K562 (cell line): ENCODE measurements around the gene ZFAND2B. TPM values are rescaled to one million over a fixed set of nuclear protein-coding genes. Genes with fewer than 3 reads are reported as not detected.

ENCODE experiments used
- ATAC-seq: fragments of 200-7000 bp; cut with Tn5 transposase; 3 replicates; pipeline ENCODE4 v1.9.1; 2020; ENCODE audit warnings: moderate library complexity
- BruUV-seq: library from RNA; stranded (reverse); fragments of 400-500 nt; replicated peaks from 2 replicates; lab custom pipeline; 2021; lab: Mats Ljungman, UMichigan
- CTCF ChIA-PET: fragments of 300-600 bp; formaldehyde crosslinking; extraction: SDS; loops from one replicate; lab custom pipeline; 2021; ENCODE audit warnings: low intra/inter-chr PET ratio; lab: Yijun Ruan, JAX
- POLR2A ChIA-PET: fragments of 300-600, 350-650 bp; sonication (Branson Sonifier 250); formaldehyde crosslinking; extraction: SDS; loops from one replicate; lab custom pipeline; 2021; ENCODE audit warnings: antibody characterized with exemption, inconsistent platforms; lab: Yijun Ruan, JAX
- DNase-seq, 4 experiments: peaks; one replicate each; pipeline versions ENCODE4 v3.0.0 to v3.0.0-alpha.2; 2011 to 2018; ENCODE audit warnings: low spot score in 3 of 4, mixed read lengths in 3 of 4; ENCODE audit errors: extremely low read depth in 1 of 4
- FAIRE-seq: peaks from 2 replicates; lab custom pipeline; 2011; peaks lifted over from hg19 to GRCh38; lab: Jason Lieb, UNC
- H2AFZ ChIP-seq: 2 replicates; pipeline ENCODE4 v1.6.0; 2011; ENCODE audit warnings: low read depth, low read length, control low read depth, inconsistent platforms
- H3K27ac ChIP-seq: fragments of 200-600 bp; 3 replicates; pipeline ENCODE4 v1.8.0; 2011; ENCODE audit warnings: low read depth, mild to moderate bottlenecking, control low read depth, inconsistent platforms, low read length, moderate library complexity, mixed read lengths; ENCODE audit errors: extremely low read depth
- H3K27me3 ChIP-seq, 2 experiments: fragments of 300-600 bp in 1 of 2; 2 replicates in 1 of 2; 3 replicates in 1 of 2; pipeline versions ENCODE4 v1.6.0 to v1.8.0; 2011; ENCODE audit warnings: inconsistent platforms in 2 of 2, low read length in 2 of 2, mild to moderate bottlenecking in 1 of 2, mixed read lengths in 1 of 2, moderate library complexity in 1 of 2; ENCODE audit not compliant: control insufficient read depth in 2 of 2, insufficient read depth in 2 of 2
- H3K36me3 ChIP-seq: fragments of 300-600 bp; 3 replicates; pipeline ENCODE4 v1.8.0; 2011; ENCODE audit warnings: mild to moderate bottlenecking, low read length, inconsistent platforms; ENCODE audit not compliant: control insufficient read depth, insufficient read depth
- H3K4me1 ChIP-seq, 2 experiments: fragments of 200-600 bp in 1 of 2; replicated peaks in 1 of 2; 2 replicates in 1 of 2; 3 replicates in 1 of 2; pipeline versions ENCODE4 v1.5.1 to v1.8.0; 2011; ENCODE audit warnings: inconsistent platforms in 2 of 2, low read length in 2 of 2, mild to moderate bottlenecking in 1 of 2, mixed read lengths in 1 of 2, moderate library complexity in 1 of 2; ENCODE audit not compliant: control insufficient read depth in 2 of 2, insufficient read depth in 2 of 2
- H3K4me2 ChIP-seq: 2 replicates; pipeline ENCODE4 v1.6.1; 2011; ENCODE audit warnings: low read length, control low read depth, inconsistent platforms, mixed read lengths; ENCODE audit not compliant: insufficient read depth
- H3K4me3 ChIP-seq: fragments of 200-600 bp; sonication (generic), shearing (Covaris generic); 2 replicates; pipeline ENCODE4 v1.5.1; 2016; ENCODE audit warnings: control low read depth, inconsistent platforms
- H3K79me2 ChIP-seq: fragments of 200-600 bp; 3 replicates; pipeline ENCODE4 v1.8.0; 2011; ENCODE audit warnings: low read length, inconsistent platforms; ENCODE audit not compliant: control insufficient read depth, insufficient read depth
- H3K9ac ChIP-seq, 2 experiments: 2 replicates each; pipeline versions ENCODE4 v1.6.0 to v1.6.1; 2011; ENCODE audit warnings: low read depth in 2 of 2, low read length in 2 of 2, control low read depth in 1 of 2, inconsistent platforms in 1 of 2, mild to moderate bottlenecking in 1 of 2, mixed read lengths in 1 of 2; ENCODE audit not compliant: insufficient read depth in 1 of 2
- H3K9me1 ChIP-seq: one replicate; pipeline ENCODE4 v1.6.0; 2011; ENCODE audit warnings: inconsistent platforms, mild to moderate bottlenecking, low read length, moderate library complexity; ENCODE audit not compliant: control insufficient read depth, insufficient read depth
- H3K9me3 ChIP-seq: replicated peaks from 2 replicates; pipeline ENCODE4 v1.5.1; 2011; ENCODE audit warnings: low read depth, low read length, inconsistent platforms; ENCODE audit not compliant: control insufficient read depth, insufficient read depth
- H4K20me1 ChIP-seq: replicated peaks from 2 replicates; pipeline ENCODE4 v1.6.1; 2011; ENCODE audit warnings: low read length, inconsistent platforms, mixed read lengths; ENCODE audit not compliant: control insufficient read depth, insufficient read depth
- CHAMP1 ChIP-seq: fragments of 450-650 bp; IDR thresholded peaks from 2 replicates; pipeline ENCODE4 v1.6.1; 2016; ENCODE audit warnings: mild to moderate bottlenecking
- CLOCK ChIP-seq: fragments of 250-450 bp; sonication (Bioruptor Pico); IDR thresholded peaks from 2 replicates; pipeline ENCODE4 v1.4.0; 2020; ENCODE audit warnings: mild to moderate bottlenecking, moderate library complexity, borderline replicate concordance
- CREB1 ChIP-seq, 2 experiments: sonication (generic) in 1 of 2; formaldehyde crosslinking in 1 of 2; IDR thresholded peaks; 2 replicates each; pipeline versions ENCODE4 v1.6.1 to v1.8.0; 2012 to 2022; ENCODE audit warnings: inconsistent platforms in 1 of 2, mild to moderate bottlenecking in 1 of 2, missing genetic modification reagents in 1 of 2, moderate library complexity in 1 of 2
- DLX4 ChIP-seq: fragments of 250-450 bp; sonication (Bioruptor Pico); IDR thresholded peaks from 2 replicates; pipeline ENCODE4 v1.6.1; 2021; ENCODE audit warnings: mild to moderate bottlenecking
- ELF1 ChIP-seq: fragments of 200-800 bp; sonication (Bioruptor generic); IDR thresholded peaks from 2 replicates; pipeline ENCODE4 v1.6.1; 2016; ENCODE audit warnings: missing genetic modification characterization, missing compliant biosample characterization
- GTF2E2 ChIP-seq: fragments of 200-800 bp; sonication (Bioruptor generic); IDR thresholded peaks from 2 replicates; pipeline ENCODE4 v1.6.1; 2016; ENCODE audit warnings: missing genetic modification characterization, missing compliant biosample characterization
- HNRNPH1 ChIP-seq: fragments of 200-400 bp; formaldehyde crosslinking; optimal IDR thresholded peaks from 2 replicates; pipeline ENCODE3; 2017; ENCODE audit warnings: low read depth, mild to moderate bottlenecking, low read length, moderate library complexity
- NFE2 ChIP-seq: IDR thresholded peaks from 2 replicates; pipeline ENCODE4 v1.6.1; 2014; ENCODE audit warnings: antibody characterized with exemption, low read depth
- SUPT5H ChIP-seq: fragments of 450-650 bp; IDR thresholded peaks from 2 replicates; pipeline ENCODE4 v1.6.1; 2016
- TCFL5 ChIP-seq: fragments of 250-450 bp; sonication (Bioruptor Pico); conservative IDR thresholded peaks from 2 replicates; pipeline ENCODE4 v1.6.1; 2021; ENCODE audit warnings: mild to moderate bottlenecking, moderate library complexity, matching md5 sums
- TOE1 ChIP-seq, 2 experiments: fragments of 450-650 bp in 1 of 2; sonication (generic) in 1 of 2; formaldehyde crosslinking in 1 of 2; IDR thresholded peaks; 2 replicates each; pipeline versions ENCODE4 v1.7.1 to v1.8.0; 2016 to 2022; ENCODE audit warnings: borderline replicate concordance in 2 of 2, mild to moderate bottlenecking in 2 of 2, antibody characterized with exemption in 1 of 2, inconsistent platforms in 1 of 2, low read depth in 1 of 2, missing genetic modification reagents in 1 of 2, moderate library complexity in 1 of 2
- WHSC1 ChIP-seq: IDR thresholded peaks from one replicate; pipeline ENCODE4 v1.6.1; 2012; ENCODE audit warnings: low read length, control low read depth, inconsistent platforms
- ZNF507 ChIP-seq: conservative IDR thresholded peaks from 2 replicates; pipeline ENCODE4 v1.6.1; 2017; ENCODE audit warnings: missing genetic modification characterization, missing compliant biosample characterization
- ZNF561 ChIP-seq: fragments of 450-650 bp; formaldehyde crosslinking; conservative IDR thresholded peaks from 2 replicates; pipeline ENCODE4 v1.4.0; 2020; ENCODE audit warnings: mild to moderate bottlenecking, moderate library complexity
- ZNF583 ChIP-seq: fragments of 250-450 bp; sonication (Bioruptor Pico); IDR thresholded peaks from 2 replicates; pipeline ENCODE4 v1.4.0; 2020
- ZNF75A ChIP-seq: fragments of 450-650 bp; formaldehyde crosslinking; IDR thresholded peaks from 2 replicates; pipeline ENCODE4 v1.4.0; 2020; ENCODE audit warnings: mild to moderate bottlenecking
- ZNF79 ChIP-seq: fragments of 250-450 bp; sonication (Bioruptor Pico); IDR thresholded peaks from 2 replicates; pipeline ENCODE4 v1.4.0; 2020; ENCODE audit warnings: low read depth, mild to moderate bottlenecking, moderate library complexity
- WGBS: fragments of 100-300 bp; shearing (Covaris generic); methylation state at CpG from one replicate; pipeline ENCODE4 v1.1.6; 2016; ENCODE audit warnings: low coverage, mixed read lengths; ENCODE audit not compliant: insufficient coverage; ENCODE audit errors: missing lambda C conversion rate; 5-methylcytosine and 5-hydroxymethylcytosine counted together
- in situ Hi-C: fragments of 300-500 bp; cut with MboI; formaldehyde crosslinking; loops from 4 replicates; pipeline ENCODE4 v1.15.0; 2018; ENCODE audit warnings: inconsistent platforms, mixed read lengths
- intact Hi-C: fragments of 100-400 bp; cut with micrococcal nuclease; formaldehyde crosslinking; loops from 2 replicates; pipeline ENCODE4 v1.14.2; 2022
- polyA plus RNA-seq, 8 experiments: library from polyadenylated mRNA; depleted of rRNA in 4 of 8; stranded (reverse) in 5 of 8; unstranded in 3 of 8; fragments of >200 nt; fragmentation: Nextera tagmentation in 2 of 8; fragmentation: Illumina TruSeq in 1 of 8; extraction: Ambion mirVana in 2 of 8; extraction: Trizol in 1 of 8; gene quantifications; 2 replicates each; pipeline versions ENCODE4 v1.2.1 to v1.2.3, GENCODE V29; 2011 to 2014; ENCODE audit warnings: inconsistent platforms in 1 of 8, missing spikeins in 1 of 8
- total RNA-seq, 7 experiments: library from RNA; depleted of rRNA in 6 of 7; stranded (reverse); fragments of >200 nt in 6 of 7; fragmentation: Illumina TruSeq in 2 of 7; extraction: Trizol in 2 of 7; gene quantifications; 2 replicates each; pipeline versions ENCODE4 v1.2.1 to v1.2.3, GENCODE V29; 2011 to 2021; ENCODE audit warnings: low replicate concordance in 1 of 7

ZFAND2B gene
- total and polyA plus RNA-seq, 9 of the 15 experiments (the other 6 are each of a cell fraction or from before 2014, with no cell fraction given): 9.9 to 33.3 (median 26.1) TPM

- TF ChIP-seq ZNF507: no peak
- TF ChIP-seq CLOCK (CRISPR knock-in tag): no peak
- no peak for TF ChIP-seq SUPT5H
These were observed 7.6 kb downstream of the ZFAND2B start (continued) for GRCh38 chr2:219214141-219214540.

- Histone ChIP-seq H2AFZ (no peak overlapping the region), H3K79me2 (peaks cover 27% of the 10 kb centered on the region), H3K36me3 (peaks cover 70% of the 10 kb centered on the region), H3K27me3 (no peaks in the 10 kb centered on the region), H3K4me2 (no peak overlapping the region), H3K4me3 (no peak overlapping the region), H3K27ac (no peak overlapping the region), H3K4me1 (peaks cover 13 to 35% of the 10 kb centered on the region in 2 experiments; a peak in 4 of 5 replicates), H4K20me1 (0 out of 2 replicates have a peak, but pooled peaks cover 2% of the 10 kb centered on the region), H3K9me3 (no peaks in the 10 kb centered on the region), H3K9me1 (no peaks in the 10 kb centered on the region), H3K9ac (no peak overlapping the region)
- no peak for FAIRE-seq
- intact Hi-C loops (no loop called here), in situ Hi-C loops (no loop called here)
- POLR2A ChIA-PET: interaction anchor here (0.6 to 1.2 kb wide), 3 partner anchors 9 to 60 kb away, joined by 3 read pairs; no protein-coding TSS in a partner anchor
- ATAC-seq: no peak
- WGBS: 94% methylated on average over 6 of the region's 6 CpGs
- no TSS peak for BruUV-seq
- DNase-seq: no peak
- CTCF ChIA-PET: no interaction called here
- TF ChIP-seq CREB1 (IDR thresholded peaks at IDR 0.05) (no peak), CREB1 (CRISPR knock-in tag; IDR thresholded peaks at IDR 0.05) (no peak), TCFL5 (CRISPR knock-in tag) (no peak), TOE1 (IDR thresholded peaks at IDR 0.05; ENCODE audit: borderline replicate concordance) (no peak), TOE1 (CRISPR knock-in tag; IDR thresholded peaks at IDR 0.05; ENCODE audit: borderline replicate concordance, low read depth) (no peak), ZNF583 (no peak), ZNF79 (CRISPR knock-in tag) (no peak), WHSC1 (no peak), HNRNPH1 (no peak), GTF2E2 (no peak), NFE2 (no peak), DLX4 (CRISPR knock-in tag) (no peak), ZNF561 (CRISPR knock-in tag) (no peak), CHAMP1 (no peak), ZNF75A (CRISPR knock-in tag) (no peak), ELF1 (tag) (no peak)
These were observed 8.2 kb downstream of the ZFAND2B start for GRCh38 chr2:219214786-219215185.
